PC-3 (cell line): ENCODE results near the gene GLT8D1.

Experiments
- CTCF ChIP-seq: fragments of 300-600 bp; sonication (generic); conservative IDR thresholded peaks from 2 replicates; pipeline ENCODE4 v1.5.1; 2017; ENCODE audit warnings: antibody characterized with exemption, low read depth, mild to moderate bottlenecking, low read length
- EZH2 ChIP-seq: fragments of 300-600 bp; sonication (generic); IDR thresholded peaks from one replicate; pipeline ENCODE4 v1.6.1; 2017; ENCODE audit warnings: antibody characterized with exemption, mild to moderate bottlenecking, low read length; ENCODE audit not compliant: unreplicated experiment

DNA sequence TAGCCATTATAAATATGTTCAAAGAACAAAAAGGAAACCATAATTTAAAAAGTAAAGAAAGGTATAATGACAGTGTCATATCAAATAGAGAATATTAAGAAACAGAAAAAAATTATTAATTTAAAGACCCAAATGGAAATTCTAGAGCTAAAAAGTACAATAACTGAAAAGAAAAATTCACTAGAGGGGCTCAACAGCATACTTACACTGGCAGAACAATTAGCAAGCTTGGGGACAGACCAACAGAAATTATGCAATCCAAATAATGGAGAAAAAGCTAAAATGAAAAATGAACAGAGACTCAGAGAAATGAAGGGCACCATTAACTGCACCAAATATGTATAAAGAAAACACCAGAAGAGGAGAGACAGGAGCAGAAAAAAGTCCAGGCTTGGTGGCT lies 14.0 kb upstream of the GLT8D1 start:
- TF ChIP-seq CTCF (no peak), EZH2 (no peak)
